Activated gamma-delta T cell treated with anti-CD3 and anti-CD28 coated beads, Interleukin-2, amount 50 U/mL, for 16 hours (primary cell): ENCODE measurements around the gene FANCM.
A peak's percentile ranks its signal among the peaks of the same experiment; 100 is the strongest.

ENCODE experiments used
- DNase-seq: peaks from one replicate; pipeline ENCODE4 v3.0.0-alpha.2; 2020; ENCODE audit warnings: low read depth

Gene FANCM, protein sequence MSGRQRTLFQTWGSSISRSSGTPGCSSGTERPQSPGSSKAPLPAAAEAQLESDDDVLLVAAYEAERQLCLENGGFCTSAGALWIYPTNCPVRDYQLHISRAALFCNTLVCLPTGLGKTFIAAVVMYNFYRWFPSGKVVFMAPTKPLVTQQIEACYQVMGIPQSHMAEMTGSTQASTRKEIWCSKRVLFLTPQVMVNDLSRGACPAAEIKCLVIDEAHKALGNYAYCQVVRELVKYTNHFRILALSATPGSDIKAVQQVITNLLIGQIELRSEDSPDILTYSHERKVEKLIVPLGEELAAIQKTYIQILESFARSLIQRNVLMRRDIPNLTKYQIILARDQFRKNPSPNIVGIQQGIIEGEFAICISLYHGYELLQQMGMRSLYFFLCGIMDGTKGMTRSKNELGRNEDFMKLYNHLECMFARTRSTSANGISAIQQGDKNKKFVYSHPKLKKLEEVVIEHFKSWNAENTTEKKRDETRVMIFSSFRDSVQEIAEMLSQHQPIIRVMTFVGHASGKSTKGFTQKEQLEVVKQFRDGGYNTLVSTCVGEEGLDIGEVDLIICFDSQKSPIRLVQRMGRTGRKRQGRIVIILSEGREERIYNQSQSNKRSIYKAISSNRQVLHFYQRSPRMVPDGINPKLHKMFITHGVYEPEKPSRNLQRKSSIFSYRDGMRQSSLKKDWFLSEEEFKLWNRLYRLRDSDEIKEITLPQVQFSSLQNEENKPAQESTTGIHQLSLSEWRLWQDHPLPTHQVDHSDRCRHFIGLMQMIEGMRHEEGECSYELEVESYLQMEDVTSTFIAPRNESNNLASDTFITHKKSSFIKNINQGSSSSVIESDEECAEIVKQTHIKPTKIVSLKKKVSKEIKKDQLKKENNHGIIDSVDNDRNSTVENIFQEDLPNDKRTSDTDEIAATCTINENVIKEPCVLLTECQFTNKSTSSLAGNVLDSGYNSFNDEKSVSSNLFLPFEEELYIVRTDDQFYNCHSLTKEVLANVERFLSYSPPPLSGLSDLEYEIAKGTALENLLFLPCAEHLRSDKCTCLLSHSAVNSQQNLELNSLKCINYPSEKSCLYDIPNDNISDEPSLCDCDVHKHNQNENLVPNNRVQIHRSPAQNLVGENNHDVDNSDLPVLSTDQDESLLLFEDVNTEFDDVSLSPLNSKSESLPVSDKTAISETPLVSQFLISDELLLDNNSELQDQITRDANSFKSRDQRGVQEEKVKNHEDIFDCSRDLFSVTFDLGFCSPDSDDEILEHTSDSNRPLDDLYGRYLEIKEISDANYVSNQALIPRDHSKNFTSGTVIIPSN (N-terminal part only)

DNA sequence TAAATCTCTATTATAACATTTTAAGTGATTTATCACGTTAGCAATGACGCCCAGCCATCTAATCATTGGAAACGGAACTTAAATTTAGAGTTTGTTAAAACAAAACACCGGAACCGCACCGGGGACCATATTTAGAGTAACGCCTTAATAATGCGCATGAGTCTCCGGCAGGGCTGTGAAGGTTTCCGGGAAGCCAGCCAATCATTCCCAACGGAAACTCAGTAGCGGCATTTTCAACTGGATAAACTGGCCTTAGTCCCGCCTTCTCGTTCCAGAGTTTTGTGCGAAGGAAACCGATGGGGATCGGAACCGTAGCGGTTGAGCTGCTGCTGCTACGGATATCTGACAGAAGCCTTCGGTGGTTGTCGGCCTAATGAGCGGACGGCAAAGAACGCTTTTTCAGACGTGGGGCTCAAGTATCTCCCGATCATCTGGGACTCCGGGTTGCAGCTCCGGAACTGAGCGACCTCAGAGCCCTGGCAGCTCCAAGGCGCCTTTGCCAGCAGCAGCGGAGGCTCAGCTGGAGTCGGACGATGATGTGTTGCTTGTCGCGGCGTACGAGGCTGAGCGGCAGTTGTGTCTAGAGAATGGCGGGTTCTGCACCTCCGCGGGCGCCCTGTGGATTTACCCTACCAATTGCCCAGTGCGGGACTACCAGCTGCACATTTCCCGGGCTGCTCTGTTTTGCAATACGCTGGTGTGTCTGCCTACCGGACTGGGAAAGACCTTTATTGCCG, at the start of gene FANCM:
TSS of gene FANCM (plus strand) at position 272 of the 737 bp plus-strand sequence. CDS start at position 374, 102 bp downstream.
- DNase-seq = peak; percentile 82

DNA sequence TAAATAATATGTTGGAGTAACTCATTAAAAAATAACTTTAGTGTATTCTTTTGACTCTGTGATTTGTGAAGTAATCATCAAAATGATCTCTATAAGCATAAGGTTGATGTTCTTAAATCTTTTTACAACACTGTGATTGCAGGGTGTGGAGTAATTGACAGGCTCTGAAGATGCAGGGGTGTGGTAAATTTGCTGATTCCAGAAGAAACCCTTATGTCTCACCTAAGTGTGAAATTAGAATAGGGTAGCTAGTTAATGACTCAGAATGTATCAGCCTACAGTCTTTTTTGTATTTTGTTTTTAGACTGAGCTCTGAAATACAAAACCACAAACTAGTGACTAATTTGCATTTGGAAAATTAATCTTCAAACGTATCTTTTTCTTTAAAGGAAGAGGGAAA, 45.9 kb upstream of the FANCM start:
- no peak for DNase-seq

DNA sequence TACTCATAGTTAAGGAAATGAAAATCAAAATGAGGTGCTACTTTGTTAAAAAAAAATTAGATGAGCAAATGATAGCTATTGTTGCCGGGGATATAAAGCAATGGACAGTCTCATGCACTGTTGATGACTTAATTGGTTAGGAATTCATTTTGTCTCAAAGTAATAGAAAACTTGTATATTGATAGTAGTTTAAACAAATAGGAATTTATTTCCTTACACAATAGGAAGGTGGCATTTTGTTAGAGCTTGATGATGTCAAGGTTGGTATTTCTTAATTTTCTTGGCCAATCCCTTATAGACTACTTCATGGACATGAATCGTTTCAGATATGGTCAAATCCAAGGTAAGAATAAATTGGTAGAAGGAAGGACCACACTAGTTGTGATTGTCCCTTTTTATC, 44.0 kb upstream of the FANCM start:
- DNase-seq = no peak

DNA sequence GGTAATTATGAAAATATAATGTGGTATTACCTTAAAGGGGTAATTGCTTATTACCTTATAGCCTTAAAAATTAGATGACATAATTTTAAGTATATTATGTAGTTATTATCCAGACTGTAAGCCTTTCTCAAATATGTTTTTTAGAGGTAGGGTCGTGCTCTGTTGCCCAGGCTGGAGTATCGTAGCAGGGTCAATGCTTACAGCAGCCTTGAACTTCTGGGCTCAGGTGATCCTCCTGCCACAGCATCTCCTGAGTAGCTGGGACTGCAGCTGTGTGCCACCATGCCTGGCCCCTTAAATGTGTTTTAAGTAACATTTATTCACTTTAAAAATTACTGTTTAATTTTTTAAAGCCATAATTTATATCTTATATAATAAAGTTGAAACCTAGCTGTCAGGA, 41.5 kb upstream of the FANCM start:
- DNase-seq = no peak

DNA sequence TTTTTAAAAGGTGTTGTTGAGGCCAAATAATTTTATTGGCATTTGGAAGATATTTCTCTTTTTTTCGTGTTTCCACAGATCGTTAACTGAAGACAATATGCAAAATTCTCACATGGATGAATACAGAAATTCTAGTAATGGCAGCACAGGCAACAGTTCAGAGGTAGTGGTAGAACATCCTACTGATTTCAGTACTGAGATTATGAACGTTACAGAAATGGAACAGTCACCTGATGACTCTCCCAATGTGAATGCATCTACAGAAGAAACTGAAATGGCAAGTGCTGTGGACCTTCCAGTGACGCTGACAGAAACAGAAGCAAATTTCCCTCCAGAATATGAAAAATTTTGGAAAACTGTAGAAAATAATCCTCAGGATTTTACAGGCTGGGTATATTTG, 40.6 kb upstream of the FANCM start:
- DNase-seq = no peak

DNA sequence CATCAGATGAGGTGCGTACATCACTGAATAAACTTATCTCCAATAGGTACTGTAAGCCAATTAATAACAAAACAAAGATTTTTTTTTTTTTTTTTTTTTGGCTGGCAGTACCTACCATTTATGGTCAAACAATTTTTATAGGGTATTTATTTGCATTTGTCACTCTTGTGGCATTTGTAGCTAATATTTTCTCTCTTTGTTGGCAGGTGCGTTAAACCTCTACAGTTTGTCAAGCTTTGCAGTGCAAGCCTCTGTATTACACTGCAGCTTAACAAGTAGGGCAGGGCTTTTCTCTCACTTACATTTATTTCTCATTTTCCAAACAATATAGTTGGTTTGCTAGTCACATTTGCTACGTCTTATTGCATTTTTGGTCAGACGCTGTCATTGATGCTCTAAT, 39.5 kb upstream of the FANCM start:
- no peak for DNase-seq

DNA sequence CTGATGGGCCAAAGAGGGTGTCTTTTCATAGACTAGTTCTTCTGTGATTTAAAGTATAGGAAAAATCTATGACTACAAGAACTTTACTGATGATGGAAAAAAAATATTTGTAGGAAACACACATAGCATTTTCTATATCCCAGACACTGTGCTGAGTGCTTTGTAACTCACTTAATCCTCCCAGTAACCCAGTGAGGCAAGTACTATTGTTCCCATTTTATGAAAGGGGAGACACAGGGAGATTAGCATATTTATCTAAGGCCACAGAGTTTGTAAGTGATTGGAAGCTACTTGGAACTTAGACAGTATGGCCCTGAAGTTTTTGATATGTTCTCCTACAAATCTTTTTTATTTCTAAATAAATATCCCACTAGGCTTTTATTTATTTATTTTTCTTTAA, 31.9 kb upstream of the FANCM start:
- DNase-seq = no peak

DNA sequence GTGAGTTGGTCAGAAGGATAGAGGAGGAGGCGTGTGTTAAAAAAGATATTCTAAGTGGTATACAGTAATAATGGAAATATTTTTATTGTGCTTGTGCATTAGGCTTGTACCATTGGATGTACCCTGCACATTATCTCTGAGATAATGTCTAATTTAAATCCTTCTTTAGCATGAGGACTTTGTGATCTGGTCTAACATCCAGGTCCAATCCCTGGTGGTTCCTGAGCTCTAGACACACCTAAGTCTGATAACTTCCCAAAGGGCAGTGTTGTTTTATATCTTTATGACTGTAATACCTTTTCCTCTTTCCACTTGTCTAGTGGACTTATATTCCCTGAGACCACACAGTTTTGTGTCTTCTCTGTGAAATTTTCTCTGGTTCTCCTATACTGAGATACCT, 31.2 kb upstream of the FANCM start:
- DNase-seq = no peak

DNA sequence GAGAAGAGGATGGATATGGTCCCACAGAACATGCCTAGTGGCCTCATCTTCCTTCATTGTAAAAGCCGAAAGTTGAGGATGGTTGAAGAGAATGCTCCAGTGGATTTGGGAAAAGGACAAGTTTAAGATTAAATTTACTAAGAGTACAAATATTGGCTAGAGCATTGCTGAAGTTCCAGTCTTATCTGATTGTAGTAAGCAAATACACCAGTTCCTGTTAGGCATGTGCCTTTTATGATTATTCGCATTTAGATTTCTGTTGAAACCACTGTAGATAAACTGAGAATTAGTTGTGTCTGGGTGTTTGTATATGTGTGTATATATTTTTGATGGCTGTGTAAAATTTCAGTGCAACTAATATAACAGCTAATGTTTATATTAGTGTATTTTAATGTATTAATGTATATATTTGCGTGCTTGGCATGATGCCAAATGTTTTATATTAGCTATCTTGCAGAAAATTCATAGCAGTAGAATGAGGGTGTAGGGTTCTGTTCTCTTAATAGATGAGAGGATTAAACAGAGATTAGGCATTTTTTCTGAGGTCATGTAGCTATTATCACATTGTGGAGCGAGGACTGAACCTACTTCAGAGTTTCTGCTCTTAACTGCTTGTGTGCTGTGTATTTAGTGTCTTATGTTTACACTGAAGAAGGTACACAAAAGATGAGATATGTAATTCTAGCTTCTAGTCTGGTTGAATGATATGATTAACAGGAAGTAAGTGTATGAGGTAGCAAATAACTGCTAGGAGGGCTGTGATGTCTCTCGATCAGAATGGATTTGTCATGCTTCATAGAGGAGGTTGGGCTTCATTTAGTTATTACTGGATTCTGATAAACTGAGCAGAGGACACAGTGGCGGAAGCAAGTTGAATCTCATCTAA, 22.6 kb upstream of the FANCM start:
- no peak for DNase-seq

DNA sequence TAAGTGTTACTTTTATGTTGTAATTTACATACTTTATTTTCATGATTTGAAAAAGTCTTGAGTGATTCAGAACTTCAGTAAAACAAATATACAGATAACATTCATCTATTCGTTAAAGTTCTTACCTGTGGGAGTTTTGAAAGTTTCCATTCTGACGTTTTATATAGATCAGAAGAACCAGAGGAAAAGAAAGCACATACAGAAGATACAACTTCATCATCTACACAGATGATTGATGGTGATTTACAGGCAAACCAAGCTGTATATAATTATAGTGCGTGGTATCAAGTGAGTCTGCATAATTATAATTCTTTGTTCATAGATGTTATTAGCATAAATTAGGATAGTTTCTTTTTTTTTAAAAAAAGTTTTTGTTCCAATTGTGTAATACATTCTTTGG, 21.4 kb upstream of the FANCM start:
- no peak for DNase-seq

DNA sequence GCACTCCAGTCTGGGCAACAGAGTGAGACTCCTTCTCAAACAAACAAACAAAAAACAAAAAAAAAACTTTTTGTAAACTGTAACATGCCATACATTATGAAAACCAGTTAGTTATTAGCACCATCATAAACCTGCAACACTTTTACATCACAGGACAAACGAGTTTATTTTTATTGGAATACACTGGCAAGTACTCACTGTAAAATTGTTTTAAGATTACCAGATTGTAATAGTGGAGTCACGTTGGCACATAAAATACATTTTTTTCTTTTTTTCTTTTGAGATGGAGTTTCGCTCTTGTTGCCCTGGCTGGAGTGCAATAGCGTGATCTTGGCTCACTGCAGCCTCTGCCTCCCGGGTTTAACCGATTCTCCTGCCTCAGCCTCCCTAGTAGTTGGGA, 17.1 kb upstream of the FANCM start:
- DNase-seq = no peak

DNA sequence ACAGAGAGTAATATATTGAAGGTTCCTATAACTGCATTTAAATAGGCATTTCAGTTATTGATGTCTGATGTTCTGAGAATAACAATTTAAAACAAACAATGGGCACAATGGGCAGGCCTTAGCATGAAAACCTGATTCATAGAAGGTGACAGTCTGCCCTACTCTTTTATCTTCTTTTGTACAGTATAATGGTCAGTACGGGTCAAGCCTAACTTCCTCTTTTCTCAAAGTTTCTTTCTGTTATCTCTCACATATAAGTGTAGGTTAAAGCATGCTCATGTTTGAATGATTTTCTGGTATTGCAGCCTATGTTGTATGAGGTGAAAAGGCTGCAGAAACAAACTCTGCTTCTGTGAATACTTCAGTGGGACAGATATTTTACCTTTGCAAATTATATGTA, 15.6 kb upstream of the FANCM start:
- DNase-seq = no peak

DNA sequence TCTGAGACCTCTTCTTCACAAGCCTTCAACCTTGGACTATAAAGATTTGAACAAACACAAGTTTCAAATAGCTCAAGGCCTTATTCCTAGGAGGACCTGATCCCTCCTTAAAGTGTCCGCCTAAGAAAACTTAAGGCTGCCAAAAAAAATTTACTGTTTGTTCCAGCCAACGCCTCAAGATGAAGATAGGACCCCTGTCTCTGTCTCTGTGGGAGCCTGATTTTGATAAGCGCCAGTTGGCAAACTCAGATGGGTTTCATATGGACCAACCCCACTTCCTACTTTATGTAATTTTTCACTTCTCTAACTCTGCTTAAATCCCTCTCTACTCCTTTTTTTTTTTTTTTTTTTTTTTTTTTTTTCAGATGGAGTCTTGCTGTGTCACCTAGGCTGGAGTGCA, 12.5 kb upstream of the FANCM start:
- DNase-seq = no peak

DNA sequence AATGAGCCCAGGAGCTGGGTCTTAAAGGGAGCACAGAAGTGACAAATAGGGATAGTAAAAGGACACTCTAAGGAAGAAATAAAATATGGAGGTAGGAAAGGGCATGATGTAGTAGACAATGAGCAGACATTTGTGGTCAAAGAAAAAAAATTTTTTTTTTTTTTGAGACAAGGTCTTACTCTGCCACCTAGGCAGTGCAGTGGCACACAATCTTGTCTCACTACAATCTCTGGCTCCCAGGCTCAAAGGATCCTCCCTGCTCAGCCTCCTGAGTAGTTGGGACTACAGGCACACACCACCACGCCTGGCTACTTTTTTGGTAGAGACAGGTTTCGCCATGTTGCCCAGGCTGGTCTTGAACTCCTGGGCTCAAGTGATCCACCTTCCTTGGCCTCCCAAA, 10.0 kb upstream of the FANCM start:
- DNase-seq = no peak

DNA sequence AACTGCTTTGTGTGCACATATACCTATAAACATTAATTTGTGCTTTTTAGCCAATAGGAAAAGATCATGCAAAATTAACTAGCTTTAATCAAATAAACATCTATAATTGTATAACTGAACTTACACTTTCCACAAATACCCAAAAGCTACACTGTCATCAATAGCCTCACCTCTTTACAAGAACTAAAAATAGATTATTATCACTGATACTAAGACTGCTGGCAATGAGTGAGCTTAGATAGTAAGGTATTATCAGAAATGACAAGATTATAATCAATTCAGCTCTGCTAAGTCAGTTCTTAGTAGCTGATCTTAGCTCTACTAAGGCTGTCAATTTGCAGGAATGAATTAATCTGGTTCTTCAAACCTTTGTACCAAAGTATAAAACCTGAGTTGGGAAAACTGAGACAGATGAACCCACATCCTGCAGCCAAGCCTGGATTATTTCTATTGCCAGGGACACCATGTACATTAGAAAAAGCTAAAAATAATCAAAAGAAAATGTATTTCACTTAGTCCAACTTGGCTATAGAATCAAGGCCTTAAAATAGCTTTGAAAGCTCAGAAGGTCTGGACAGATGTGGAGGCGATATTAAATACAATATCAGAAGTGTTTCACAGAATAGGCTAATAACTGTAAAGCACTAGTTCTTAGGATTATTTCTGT, 6.6 kb upstream of the FANCM start:
- DNase-seq = no peak

DNA sequence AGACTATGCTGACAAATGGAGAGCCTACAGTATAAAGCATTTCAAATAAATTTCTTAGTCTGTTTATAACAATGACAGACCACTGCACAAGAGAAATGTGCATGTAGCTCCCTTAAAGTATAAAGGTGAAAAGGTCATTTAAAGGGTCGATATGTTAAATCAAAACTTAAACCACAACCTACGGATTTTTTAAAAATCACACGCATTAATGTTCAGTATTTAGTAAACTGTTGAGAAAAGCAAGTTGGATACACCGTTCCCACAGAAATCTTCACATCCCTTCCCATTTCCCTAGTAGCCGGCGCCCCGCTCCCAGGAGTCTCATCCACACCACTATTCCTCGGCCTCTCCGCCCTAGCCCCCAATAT, 2.1 kb upstream of the FANCM start:
- DNase-seq = no peak

DNA sequence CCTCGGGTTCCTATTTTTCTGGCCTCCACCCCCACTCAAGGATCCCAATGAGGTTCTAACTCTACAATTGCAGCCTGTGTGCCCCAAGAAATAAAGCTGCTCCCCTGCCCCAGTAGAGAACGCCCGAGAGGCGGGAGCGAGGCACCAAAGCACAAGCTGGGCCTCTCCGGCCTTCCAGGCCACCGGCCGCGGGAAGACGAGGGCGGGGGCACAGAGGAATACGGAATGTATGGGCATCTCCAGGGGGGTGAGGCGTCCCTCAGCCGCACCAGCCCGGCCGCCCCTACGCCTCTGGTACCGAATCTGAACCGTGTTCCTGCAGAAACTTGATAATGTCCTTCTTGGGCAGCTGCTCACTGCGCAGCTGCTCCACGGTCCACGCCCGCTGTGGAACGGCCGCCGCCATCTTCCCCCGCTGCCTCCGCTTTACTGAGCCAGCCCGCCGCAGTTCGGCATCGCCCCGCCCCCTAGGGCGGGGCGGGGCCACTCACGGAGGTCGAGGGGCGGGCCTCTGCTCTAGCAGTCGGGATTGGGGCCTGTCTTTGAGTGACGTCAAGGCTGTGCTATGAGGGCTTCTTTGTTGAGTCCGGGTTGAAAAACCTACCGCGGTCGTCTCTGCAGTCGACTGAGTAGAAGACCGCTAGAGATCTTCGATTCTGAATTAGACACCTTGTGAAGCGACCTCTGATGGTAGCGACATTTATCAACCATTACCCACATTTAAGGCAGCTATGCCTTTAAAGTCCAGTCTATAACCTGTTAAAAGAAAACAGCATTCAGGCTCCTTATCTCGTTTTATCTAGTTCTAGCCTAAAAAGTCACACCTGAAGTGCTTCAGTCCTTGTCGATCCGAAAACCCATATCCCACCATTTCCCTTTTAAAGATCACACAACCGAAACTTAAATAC, 1.4 kb upstream of the FANCM start, which contains the start of gene FKBP3:
TSS of gene FKBP3 (minus strand) at position 431 of the 908 bp plus-strand sequence. CDS start at position 406, 25 bp downstream.
- DNase-seq = peak; percentile 92

DNA sequence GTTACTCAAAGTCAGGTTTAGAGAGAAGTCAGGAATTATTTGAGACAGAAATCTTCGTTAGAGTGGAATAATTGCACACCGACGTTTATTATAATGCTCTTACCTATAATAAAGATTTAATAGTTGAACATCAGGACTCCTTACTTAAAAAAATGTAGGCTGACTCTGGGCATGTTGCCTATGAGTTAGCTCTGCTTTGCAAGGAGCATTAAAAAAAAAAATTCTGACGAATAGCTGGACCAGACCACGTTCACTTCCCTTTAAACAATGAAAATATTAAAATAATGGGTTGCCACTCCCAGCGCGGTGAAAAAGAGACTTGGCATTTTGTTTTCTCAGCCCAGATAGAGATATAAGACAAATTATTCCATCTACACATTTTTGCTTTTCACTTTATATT, 574 bp upstream of the FANCM start:
- DNase-seq = no peak

DNA sequence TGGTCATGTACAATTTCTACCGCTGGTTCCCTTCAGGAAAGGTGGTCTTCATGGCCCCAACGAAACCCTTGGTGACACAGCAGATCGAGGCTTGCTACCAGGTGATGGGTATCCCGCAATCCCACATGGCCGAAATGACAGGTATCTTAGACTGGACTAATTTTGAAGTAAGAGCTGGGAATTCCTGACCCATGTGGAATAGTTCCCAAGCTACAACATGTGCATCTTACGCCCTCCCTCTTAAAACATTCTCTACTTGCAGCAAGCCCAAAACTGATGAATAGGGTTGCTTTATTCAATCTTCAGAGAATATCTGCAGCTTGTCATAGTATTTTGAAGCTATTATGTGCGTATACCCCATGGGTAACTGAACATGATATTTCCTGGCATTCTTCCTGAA, 669 bp downstream of the FANCM start:
- DNase-seq = no peak
